ENCODE data around the gene TMEM139.
A peak's percentile ranks its signal among the peaks of the same experiment; 100 is the strongest.

Gene TMEM139

DNA sequence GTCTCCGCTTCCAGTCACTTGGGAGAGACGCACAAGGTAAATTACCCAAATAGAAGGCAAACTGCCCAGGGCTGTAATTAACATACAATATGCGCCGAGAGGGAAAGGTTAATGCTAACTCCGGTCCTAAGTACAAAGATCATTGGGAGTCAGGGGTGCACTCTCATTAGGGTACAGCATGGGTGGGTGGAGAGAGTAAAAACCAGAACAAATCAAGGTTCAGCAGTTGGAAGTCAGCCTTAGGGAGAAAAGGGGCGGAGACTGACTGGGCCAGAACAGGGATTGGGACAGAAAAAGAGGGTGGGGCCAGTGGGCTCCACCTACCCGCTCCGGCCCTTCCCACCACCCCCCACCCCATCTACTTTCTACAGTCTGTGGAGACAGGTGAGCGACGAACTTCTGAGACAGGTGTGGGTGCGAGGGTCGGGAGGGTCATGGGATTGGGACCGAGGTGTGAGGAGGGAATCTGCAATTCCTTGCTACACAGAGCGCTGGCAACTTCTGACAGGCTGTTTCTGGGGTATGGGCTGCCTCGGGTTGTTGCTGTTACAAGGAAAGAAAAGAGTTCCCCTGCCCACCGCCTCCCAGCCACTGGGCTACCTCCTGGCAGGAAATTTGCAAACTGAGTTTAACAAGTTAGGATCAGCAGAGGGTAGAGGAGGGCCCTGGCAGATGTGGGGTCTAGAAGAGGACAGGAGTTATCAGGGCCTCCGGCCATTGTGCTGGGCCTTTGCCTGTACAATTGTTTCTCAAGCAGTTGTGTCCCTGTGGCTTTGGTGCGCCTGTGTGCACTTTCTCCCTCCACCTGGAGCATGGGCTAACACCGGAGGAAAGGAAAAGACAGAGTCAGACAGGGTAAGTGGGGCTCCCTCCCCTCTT is at the start of gene TMEM139:
TSS of gene TMEM139 (plus strand) at position 368 of the 879 bp plus-strand sequence. CDS start 1,000 bp downstream, outside the sequence.
- no peak for DNase-seq (ENCODE audit: low spot score)
- no peak for FAIRE-seq

DNA sequence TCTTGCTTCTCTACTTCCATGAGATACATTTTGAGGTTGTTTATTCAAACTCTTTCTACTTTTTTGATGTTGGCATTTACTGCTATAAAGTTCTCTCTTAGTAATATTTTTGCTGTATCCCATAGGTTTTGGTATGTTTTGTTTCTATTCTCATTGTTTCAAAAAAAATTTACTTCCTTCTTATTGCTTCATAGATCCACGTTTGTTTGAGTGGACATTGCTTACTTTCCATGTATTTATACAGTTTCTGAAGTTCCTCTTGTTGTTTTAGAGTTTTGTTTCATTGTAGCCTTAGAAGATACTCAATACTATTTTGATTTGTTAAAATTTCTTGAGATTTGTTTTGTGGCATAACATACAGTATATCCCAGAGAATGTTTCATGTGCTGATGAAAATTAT is 49.2 kb upstream of the TMEM139 start:
- FAIRE-seq (no peak), DNase-seq (ENCODE audit: low spot score) (no peak)

DNA sequence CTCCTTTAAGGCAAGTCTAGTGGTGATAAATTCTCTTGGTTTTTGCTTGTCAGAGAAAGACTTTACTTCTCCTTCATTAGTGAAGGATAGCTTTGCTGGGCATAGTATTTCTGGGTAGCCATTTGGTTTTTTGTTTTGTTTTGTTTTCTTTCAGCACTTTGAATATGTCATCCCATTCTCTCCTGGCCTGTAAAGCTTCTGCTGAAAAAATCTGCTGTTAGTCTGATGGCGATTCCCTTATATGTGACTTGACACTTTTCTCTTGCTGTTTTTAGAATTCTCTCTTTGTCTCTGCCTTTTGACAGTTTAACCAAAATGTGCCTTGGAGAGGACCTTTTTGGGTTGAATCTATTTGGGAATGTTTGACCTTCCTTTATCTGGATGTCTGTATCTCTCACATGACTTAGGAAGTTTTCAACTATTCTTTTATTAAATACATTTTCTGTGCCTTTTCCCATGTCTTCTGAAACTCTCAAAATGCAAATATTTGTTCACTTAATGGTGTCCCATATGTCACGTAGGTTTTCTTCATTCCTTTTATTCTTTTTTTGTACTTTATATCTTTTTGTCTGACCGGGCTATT is 48.3 kb upstream of the TMEM139 start:
- FAIRE-seq = no peak
- DNase-seq (ENCODE audit: low spot score) = no peak

DNA sequence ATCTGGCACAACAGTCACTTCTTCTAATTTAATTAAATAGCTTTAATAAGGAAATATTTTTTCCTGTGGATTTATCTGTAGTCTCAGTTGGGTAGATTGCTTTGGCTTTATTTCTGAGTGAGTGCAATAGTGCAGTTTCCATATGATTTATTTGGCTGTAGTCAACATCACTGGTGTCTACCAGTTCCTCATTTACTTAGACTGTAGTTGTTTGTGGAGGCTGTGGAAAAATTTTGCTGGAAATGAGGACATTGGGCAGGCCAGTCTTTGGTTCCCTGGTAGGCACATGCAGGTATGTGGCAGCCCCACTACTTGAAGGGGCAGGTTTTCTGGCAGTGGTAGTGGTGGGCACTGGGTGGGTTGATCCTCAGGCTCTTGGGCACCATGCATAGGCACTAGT is 47.4 kb upstream of the TMEM139 start:
- no peak for FAIRE-seq
- no peak for DNase-seq (ENCODE audit: low spot score)

DNA sequence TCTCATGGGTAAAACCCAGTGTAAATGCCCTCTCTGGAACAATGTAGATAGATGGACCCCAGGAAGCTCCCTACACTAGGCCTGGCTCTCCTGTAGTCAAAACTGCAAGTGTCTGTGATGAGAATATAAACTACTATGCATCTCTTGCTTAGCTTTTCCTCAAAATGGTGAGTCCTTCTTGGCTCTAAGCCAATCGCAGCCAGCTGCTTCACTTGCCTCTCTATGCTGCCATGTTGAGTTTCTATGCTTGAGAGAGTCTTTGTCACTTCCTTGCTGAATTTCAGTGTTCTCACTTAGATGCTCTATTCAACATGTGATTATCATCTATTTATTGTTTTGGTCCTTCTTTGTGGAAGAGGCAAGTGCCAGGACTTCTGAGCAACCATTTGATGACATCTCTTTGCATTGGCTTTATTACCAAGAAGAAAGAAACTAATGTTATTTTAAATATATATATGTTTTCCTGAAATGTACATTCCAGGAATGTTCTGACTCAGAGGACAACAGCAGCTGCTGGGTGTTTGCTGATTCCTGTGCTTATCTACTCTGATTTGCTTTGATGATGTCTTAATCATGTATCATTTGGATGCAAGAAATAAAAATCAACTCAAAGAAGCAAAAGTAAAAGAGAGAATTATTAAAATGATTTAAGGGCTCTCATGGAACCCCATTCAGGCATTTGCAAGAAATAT is 46.3 kb upstream of the TMEM139 start:
- no peak for FAIRE-seq

DNA sequence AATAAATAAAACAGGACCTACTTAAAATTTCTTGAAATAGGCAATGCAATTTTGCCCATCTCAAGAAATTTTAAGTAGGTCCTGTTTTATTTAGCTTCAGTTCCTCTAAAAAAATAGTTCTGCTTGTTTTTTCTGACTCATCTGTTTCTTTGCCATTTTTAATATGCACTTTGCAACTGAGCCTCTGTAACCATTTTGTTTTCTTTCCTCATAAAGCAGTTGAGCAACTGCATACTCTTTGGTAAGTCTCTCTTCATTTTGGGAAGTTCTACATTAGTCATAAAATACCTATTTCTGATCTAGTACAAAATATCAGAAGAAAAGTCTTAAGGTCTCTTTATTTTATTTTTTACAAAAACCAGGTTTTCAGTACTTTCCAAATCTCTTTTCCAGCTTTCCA is 44.9 kb upstream of the TMEM139 start:
- no peak for DNase-seq (ENCODE audit: low spot score)
- no peak for FAIRE-seq

More for the DNA sequence above, 46.3 kb upstream of the TMEM139 start:
- no peak for DNase-seq (ENCODE audit: low spot score)

DNA sequence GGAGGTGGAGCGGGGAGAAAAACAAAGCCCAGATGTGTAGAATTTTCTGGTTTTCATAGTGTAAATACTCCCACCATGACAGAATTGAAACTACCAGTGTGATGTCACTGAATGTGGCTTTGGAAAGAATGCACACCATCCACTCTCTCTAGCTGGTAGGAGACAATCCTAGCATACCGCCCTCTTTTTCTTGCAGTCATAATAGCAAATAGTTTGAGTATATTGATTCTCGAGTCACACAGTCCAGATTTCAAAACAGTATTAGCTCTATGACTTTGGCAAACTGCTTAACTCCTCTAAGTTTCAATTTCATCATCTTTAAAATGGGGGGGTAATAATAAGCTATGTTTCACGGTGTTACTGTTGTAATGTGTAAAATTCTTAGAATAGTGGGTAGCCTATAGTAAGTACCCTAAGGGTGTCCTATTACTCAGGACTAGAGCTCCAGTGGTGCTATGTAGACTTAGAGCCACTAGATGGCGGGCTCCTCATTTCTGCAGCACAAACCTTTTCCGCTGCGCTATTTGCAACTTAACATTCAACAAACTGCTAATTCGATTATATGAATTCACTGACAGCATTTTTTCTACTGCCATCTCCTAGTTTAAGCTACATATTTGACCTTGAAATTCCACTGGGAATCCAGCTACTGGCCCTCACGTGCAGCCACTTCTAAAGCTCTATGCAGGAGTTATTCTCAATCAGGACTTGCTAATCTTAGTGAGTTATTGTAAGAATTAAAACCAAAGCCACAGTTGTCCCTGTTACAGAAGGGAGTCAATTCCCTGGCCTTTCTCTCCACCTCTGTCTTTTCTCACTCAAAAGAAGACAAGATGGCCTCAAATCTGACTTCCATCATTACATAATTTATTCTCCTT is 44.2 kb upstream of the TMEM139 start:
- DNase-seq (ENCODE audit: low spot score) (peak; percentile 63), FAIRE-seq (peak; percentile 32)

DNA sequence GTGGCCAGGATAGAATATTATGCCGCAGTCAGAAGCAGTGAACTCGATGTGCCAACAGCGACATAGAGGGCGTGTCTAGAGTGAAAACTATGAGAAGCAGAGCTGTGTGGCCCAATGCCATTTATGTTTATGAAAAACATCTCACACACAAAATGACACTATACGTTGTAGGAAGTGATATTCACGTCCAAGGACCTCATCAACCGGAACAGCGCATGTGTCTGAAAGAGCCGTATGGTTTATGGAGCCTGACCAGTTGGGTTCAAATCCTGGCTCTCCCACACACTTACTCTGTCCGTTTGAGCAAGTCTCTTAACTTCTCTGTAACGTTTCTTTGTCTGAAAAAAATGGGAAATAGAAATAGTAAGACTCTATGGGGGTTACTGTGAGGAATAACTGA is 42.5 kb upstream of the TMEM139 start:
- DNase-seq (ENCODE audit: low spot score) (no peak), FAIRE-seq (no peak)

DNA sequence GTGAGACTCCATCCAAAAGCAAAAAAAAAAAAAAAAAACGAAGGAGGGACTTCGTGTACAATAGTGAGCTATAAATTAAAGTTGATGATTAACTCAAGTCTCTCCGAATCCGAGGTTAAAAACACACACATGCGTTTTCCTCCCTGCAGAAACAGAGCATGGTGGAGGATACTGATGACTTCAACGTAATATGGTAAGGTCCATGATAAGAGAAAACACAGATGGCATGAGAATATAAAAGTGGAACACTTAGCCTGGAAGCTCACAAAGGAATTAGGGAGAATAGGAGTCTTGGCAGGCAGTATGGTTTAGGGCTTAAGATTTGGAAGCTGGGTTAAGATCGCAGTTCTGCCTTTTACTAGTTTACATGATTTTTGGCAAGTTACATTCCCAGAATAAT is 41.6 kb upstream of the TMEM139 start:
- no peak for FAIRE-seq

DNA sequence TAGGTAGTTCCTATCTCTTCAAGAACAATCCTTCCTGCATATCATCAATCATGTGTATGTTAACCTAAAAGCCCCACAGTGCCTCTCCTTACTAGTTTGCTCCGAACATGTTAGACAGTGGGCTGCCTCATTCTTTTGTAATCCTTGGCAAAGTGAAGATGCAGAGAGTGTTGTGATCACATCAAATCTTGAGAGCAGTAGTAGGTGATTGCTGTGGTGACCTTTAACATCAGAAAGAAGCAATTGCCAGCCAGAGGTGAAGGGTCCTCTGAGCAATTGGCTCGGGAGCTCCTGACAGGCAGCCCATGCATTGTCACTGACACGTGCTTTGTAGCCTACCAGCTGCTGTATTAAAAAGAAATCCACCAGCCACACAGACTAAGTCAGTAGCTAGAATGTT is 41.1 kb upstream of the TMEM139 start:
- FAIRE-seq = no peak
- DNase-seq (ENCODE audit: low spot score) = no peak

More for the DNA sequence above, 41.6 kb upstream of the TMEM139 start:
- no peak for DNase-seq (ENCODE audit: low spot score)

DNA sequence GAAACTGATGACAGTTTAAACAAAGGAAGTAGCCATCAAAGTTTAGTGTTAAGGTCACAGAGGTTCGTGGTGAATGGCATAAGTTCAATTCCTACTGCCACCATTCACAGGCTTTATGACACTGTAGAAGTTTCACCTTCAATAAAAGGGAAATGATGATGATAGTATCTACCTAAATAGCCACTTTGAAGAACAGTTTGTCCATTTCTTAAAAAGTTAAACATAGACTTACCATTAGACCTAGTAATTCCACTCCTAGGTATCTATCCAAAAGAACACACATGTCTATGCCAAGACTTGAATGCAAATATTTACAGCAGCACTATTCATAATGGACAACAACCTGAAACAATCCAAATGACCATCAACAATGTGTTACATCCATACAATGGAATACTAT is 40.4 kb upstream of the TMEM139 start:
- no peak for FAIRE-seq
- no peak for DNase-seq (ENCODE audit: low spot score)

DNA sequence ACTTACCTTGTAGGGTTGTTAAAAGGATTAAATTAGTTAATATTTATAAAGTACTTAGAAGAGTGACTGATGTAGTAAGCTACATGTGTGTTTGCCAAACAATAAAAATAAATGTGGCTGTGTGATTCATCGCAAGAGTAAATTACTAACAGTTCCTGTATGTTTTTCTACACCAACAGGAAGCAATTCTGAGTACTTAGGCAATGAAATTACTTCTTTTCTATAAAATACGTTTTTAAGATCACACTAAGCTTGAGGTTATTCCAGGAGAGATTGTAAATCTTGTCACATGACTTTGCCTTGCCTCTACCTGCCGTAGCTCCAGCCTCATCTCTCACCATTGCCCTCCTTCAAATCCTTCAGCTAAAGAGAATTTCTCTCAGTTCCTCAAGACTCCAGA is 39.6 kb upstream of the TMEM139 start:
- no peak for FAIRE-seq
- DNase-seq (ENCODE audit: low spot score) = no peak

DNA sequence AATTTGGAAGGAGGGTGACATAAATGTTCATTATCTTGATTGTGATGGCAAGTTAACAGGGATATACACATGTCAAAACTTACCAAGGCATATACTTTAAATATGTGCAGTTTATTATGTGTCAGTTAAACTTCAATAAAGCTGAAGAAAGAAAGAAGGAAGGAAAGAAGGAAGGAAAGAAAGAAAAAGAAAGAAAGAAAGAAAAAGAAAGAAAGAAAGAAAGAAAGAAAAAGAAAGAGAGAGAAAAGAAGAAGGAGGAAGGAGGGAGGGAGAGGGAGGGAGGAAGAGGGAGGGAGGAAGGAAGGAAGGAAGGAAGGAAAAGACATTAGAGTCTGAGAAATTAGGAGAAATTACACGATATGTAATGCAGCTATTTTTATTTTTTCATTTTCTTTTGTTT is 37.4 kb upstream of the TMEM139 start:
- DNase-seq (ENCODE audit: low spot score) (no peak), FAIRE-seq (no peak)

DNA sequence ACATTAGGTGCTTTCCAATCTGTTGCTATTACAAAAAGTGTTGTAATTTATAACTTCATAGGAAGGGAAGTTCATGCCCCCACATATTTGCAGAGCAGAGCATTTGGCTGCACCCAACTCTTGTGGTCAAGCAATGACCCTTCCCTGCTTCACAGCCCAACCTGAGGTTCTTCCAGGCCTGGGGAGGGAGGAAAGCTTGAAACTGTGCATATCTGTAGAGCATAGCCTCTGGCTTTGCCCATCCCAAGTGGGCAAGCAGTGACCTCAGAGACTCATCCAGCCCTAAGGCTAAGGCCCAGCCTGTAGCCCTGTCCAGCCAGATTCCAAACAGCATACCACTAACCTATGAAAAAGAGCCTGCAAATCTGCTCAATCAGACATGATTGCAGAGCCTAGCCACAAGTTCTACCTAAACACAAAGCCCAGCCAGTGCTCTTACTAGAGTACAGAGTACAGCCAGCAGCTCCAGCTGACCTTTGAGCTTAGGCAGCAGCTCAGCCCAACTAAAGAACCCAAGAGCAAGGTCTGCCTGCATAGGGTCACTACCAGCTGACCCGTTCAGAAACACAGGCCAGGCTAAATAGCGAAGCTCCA is 35.9 kb upstream of the TMEM139 start:
- DNase-seq (ENCODE audit: low spot score) = no peak

DNA sequence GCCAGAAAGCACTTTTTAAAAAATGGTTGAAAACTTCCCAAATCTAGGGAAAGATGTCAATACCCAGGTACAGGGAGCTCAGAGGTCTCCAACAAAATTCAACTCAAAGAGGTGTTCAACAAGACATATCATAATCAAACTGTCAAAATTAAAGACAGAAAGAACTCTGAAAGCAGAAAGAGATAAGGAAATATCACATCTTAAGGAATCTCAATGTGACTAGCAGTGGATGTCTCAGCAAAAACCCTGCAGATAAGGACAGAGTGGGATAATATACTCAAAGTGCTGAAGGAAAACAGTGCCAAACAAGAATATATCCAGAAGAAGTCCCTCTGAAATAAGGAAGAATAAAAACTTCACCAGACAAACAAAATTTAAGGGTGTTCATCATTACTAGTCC is 34.6 kb upstream of the TMEM139 start:
- FAIRE-seq = no peak
- DNase-seq (ENCODE audit: low spot score) = no peak

More for the DNA sequence above, 35.9 kb upstream of the TMEM139 start:
- no peak for FAIRE-seq

DNA sequence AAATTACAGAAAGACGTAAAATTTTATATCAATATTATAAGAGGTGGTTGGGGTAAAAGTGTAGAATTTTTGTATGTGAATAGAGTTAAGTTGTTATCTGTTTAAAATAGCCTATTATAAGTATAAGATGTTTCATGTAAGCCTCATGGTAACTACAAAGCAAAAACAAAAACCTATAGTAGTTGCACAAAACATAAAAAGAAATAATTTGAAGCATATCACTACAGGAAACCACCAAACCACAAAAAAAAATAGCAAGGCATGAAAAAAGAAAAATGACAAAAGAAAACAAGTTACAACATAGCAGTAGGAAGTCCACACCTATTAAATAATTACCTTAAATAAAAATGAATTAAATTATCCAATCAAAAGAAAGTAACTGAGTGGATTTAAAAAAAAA is 33.9 kb upstream of the TMEM139 start:
- FAIRE-seq = no peak
- DNase-seq (ENCODE audit: low spot score) = no peak

DNA sequence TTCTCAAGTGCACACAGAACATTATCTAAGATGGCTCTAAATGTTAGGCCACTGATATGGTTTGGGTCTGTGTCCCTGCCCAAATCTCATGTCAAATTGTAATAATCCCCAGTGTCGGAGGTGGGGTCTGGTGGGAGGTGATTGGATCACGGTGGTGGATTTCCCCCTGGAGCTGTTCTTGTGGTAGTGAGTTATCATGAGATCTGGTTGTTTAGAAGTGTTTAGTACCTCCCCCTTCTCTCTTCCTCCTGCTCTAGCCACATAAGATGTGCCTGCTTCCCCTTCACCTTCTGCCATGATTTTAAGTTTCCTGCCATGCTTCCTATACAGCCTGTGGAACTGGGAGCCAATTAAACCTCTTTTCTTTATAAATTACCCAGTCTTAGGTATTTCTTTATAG is 32.8 kb upstream of the TMEM139 start:
- FAIRE-seq = no peak

DNA sequence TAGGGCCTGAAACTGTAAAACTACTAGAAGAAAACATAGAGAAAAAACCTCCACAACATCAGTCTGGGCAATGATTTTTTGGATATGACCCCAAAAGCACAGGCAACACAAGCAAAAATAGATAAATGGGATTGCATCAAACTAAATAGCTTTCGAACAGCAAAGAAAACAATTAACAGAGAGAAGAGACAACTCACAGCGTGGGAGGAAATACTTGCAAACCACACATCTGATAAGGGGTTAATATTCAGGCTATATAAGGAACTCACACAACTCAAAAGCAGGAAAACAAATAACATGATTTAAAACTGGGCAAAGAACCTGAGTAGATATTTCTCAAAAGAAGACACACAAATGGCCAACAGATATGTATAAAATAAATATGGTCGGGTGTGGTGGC is 29.2 kb upstream of the TMEM139 start:
- FAIRE-seq = no peak
- no peak for DNase-seq (ENCODE audit: low spot score)

More for the DNA sequence above, 32.8 kb upstream of the TMEM139 start:
- DNase-seq (ENCODE audit: low spot score) = no peak

DNA sequence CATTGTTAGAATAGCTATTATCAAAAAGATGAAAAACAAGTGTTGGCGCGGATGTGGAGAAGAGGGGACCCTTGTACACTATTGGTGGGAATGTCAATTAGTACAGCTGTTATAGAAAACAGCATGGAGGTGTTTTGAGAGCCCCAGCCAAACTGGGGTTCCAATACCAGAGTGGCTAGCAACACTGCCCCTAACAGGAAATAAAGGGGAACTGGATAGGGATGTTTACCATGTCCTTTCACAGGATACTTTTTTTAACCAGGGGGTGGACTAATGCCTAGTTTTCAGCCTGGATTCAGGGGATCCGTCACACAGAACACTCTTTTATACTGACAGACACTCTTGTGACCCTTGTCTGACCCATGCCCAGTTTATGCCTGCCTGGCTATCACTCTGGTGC is 28.4 kb upstream of the TMEM139 start:
- FAIRE-seq (no peak), DNase-seq (ENCODE audit: low spot score) (no peak)

DNA sequence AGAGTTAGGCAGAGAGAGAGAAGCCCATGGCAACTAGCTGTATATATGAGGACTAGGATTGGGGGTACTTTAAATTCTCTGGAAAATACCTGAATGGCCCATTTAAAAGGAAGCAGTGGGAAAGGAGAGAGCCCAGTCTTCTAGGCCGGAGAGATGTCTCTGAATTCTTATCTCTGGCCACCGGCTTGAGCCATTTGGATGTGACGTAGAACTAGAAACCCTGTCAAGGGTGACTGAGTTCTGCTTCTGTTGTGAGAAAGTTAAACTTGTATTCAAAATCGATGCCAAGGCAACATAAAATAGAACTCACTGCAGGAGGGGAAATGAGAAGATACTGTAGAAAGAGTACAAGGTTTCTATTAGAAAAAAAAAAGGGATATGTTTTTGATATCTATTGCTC is 27.8 kb upstream of the TMEM139 start:
- FAIRE-seq (no peak), DNase-seq (ENCODE audit: low spot score) (no peak)

DNA sequence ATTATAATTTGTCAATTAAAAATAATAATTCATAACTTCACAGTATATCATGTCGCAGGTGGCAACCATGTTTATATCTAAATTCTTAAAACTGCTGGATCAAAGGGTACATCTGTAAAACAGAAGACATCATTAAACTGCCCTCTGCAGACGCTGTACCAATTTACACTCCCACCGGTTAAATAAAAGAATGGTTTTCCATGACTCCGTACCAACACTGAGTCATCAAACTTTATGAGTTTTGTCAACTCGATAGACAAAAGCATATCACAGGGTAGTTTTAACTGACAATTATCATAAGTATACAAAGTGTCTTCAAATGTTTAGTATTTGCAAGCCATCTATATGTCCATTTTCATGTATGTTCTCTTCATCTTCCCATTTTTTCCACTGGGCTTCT is 27.3 kb upstream of the TMEM139 start:
- FAIRE-seq = no peak
- no peak for DNase-seq (ENCODE audit: low spot score)
